Right atrium auricular region (tissue), 2 donors: ENCODE data around the gene IGFBP2. TPM values are rescaled to one million over a fixed set of nuclear protein-coding genes. Genes with fewer than 3 reads are reported as not detected.

Experiments used
- DNase-seq: peaks from one replicate; pipeline ENCODE4 v3.0.0-alpha.2; 2019; ENCODE audit warnings: low spot score
- H3K27ac ChIP-seq, 2 donors: fragments of 200-600 bp; sonication (generic); 1 replicate in 1 of 2; 2 replicates in 1 of 2; pipeline ENCODE4 v1.5.1; 2016 to 2019
- H3K27me3 ChIP-seq, 2 donors: fragments of 200-600 bp; sonication (generic); one replicate each; pipeline versions ENCODE4 v1.5.1 to v1.6.0; 2017 to 2019
- H3K36me3 ChIP-seq: fragments of 200-600 bp; sonication (generic); one replicate; pipeline ENCODE4 v1.5.1; 2016
- H3K4me1 ChIP-seq, 2 donors: fragments of 200-600 bp; sonication (generic); one replicate each; pipeline versions ENCODE4 v1.5.1 to v1.6.0; 2017 to 2019
- H3K4me3 ChIP-seq, 2 donors: fragments of 200-600 bp; sonication (generic); 1 replicate in 1 of 2; 2 replicates in 1 of 2; pipeline ENCODE4 v1.5.1; 2017 to 2019; ENCODE audit warnings: mild to moderate bottlenecking in 1 of 2, moderate library complexity in 1 of 2
- H3K9me3 ChIP-seq, 2 donors: fragments of 200-600 bp; sonication (generic); one replicate each; pipeline ENCODE4 v1.5.1; 2019
- total RNA-seq, 2 donors: library from RNA; depleted of rRNA; stranded (reverse); fragments of >200 nt; gene quantifications; one replicate each; pipeline ENCODE4 v1.1.0, GENCODE V29; 2016
- TF ChIP-seq, protein P1 (sequence below), 2 donors: fragments of 200-600 bp; sonication (generic); IDR thresholded peaks; one replicate each; pipeline ENCODE4 v1.5.1; 2019; ENCODE audit warnings: antibody characterized with exemption in 2 of 2

The IGFBP2 gene
- total RNA-seq, 2 donors from 2014 or later = 255 to 508 TPM

DNA sequence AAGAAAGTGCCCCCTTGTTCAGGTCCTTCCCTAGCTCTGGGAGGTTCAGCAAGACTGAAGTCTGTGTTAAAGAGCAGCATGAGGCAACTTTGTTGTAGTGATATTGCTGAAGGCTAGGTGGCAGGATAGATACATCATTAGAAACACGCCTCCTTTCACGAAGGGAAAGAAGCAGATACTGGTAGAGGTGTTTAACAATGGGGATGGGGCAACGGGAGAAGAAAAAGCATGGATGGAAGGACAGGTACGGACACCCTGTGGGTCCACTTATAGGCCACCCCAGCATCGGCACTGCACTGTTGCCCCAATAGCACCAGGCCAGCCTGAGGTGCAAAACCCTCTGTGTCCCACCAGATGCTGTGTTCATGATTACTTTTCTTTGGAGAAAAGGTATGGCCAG lies 65.7 kb downstream of the IGFBP2 start:
- no peaks in the 10 kb centered on the region for H3K36me3 ChIP-seq

DNA sequence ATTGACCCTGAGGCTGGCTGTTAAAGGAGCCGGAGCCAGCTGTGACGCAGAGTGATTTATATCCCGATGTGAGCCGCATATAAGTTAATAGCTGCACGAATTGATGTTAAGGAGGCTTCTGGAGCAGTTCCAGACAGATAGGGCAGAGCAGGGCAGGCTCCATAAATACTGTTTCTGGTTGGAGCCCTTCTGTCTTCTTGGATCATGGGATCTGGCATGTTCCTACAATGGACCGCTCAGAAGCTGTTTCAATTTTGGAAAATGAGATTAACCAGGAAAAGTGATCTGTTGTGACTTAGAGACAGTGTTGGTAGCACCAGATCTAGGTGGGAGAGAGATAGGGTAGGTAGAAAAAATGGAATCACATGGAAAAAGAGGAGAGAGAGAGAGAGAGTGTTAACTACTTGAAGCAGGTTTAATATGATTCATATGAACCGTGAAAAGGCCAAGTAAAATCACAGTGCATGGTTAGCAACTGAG lies 66.9 kb downstream of the IGFBP2 start:
- no peak overlapping the region for H3K4me3 ChIP-seq
- peak overlapping the region; percentile 0 to 55 for H3K27ac ChIP-seq
- TF ChIP-seq, protein P1, sequence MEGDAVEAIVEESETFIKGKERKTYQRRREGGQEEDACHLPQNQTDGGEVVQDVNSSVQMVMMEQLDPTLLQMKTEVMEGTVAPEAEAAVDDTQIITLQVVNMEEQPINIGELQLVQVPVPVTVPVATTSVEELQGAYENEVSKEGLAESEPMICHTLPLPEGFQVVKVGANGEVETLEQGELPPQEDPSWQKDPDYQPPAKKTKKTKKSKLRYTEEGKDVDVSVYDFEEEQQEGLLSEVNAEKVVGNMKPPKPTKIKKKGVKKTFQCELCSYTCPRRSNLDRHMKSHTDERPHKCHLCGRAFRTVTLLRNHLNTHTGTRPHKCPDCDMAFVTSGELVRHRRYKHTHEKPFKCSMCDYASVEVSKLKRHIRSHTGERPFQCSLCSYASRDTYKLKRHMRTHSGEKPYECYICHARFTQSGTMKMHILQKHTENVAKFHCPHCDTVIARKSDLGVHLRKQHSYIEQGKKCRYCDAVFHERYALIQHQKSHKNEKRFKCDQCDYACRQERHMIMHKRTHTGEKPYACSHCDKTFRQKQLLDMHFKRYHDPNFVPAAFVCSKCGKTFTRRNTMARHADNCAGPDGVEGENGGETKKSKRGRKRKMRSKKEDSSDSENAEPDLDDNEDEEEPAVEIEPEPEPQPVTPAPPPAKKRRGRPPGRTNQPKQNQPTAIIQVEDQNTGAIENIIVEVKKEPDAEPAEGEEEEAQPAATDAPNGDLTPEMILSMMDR (IDR thresholded peaks at IDR 0.05) = no peak
- DNase-seq = no peak
- H3K27me3 ChIP-seq = no peaks in the 10 kb centered on the region
- peaks cover 0 to 38% of the 10 kb centered on the region in 2 donors for H3K4me1 ChIP-seq
- H3K9me3 ChIP-seq = no peaks in the 10 kb centered on the region
- no peaks in the 10 kb centered on the region for H3K36me3 ChIP-seq

More for the DNA sequence above, 65.7 kb downstream of the IGFBP2 start:
- no peak for DNase-seq
- H3K27me3 ChIP-seq = no peaks in the 10 kb centered on the region
- TF ChIP-seq, protein P1 (IDR thresholded peaks at IDR 0.05) = peak in 1 of 2 donors; percentile 74
- no peak overlapping the region for H3K4me3 ChIP-seq
- no peaks in the 10 kb centered on the region for H3K9me3 ChIP-seq
- no peak overlapping the region for H3K27ac ChIP-seq
- H3K4me1 ChIP-seq = peaks cover 0 to 50% of the 10 kb centered on the region in 2 donors

DNA sequence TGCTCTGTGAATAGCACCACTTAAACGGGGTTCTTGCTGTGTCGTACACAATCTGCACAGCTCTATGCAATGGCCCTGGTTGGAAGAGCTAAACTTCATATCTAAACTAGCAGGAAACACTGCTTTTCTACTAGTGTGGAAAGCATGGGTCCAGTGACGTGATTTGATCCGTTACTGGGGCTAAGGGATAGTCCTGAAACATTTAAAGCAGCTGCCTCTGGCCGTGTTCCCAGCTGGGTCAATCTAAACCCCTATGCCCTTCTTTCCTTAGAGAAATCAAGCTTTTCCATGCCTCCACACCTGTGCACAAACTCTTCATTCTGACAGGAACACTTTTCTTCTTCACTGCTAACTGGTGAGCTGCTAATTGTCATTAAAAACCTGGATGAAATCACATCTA lies 67.6 kb downstream of the IGFBP2 start:
- Histone ChIP-seq H3K27ac (peak overlapping the region in 1 of 2 donors; percentile 55), H3K27me3 (no peaks in the 10 kb centered on the region), H3K4me1 (peaks cover 0 to 31% of the 10 kb centered on the region in 2 donors), H3K36me3 (no peaks in the 10 kb centered on the region), H3K4me3 (no peak overlapping the region), H3K9me3 (no peaks in the 10 kb centered on the region)
- TF ChIP-seq, protein P1 (IDR thresholded peaks at IDR 0.05) = no peak
- no peak for DNase-seq

DNA sequence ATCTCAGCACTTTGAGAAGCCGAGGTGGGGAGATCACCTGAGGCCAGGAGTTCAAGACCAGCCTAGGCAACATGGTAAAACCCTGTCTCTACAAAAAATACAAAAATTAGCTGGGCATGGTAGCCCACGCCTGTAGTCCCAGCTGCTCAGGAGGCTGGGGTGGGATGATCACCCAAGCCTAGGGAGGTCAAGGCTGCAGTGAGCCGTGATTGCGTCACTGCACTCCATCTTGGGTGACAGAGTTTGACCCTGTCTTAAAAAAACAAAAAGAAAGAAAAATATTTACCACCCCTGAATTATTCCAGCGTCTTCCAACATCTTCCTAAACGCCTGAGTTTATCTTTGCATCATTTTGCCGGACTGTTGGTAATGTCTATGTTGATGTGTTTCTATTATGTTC lies 68.3 kb downstream of the IGFBP2 start:
- H3K4me1 ChIP-seq = peaks cover 0 to 27% of the 10 kb centered on the region in 2 donors
- no peak for DNase-seq
- H3K27ac ChIP-seq = no peak overlapping the region

DNA sequence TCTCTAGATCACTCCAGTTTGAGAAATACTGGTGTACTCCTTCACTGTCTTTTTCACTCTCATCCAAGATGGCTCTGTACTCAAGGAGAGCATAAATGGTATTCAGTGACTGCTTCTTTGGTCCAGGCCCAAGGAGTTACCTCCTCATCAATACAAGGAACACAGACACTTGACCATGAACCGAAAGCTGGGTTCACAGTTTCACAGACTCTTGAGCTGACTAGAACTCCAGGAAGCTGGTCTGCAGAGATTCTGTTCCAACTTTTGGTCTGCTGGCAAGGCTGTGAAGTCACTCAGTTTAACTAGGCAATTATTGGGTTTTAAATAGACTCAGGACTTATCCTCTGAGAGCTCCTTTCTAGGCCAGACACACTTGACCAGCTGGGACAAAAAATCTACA lies 69.5 kb downstream of the IGFBP2 start:
- no peak for DNase-seq
- Histone ChIP-seq H3K4me1 (peaks cover 0 to 21% of the 10 kb centered on the region in 2 donors), H3K27me3 (no peaks in the 10 kb centered on the region), H3K9me3 (no peaks in the 10 kb centered on the region), H3K36me3 (no peaks in the 10 kb centered on the region), H3K27ac (no peak overlapping the region), H3K4me3 (no peak overlapping the region)
- TF ChIP-seq, protein P1 (IDR thresholded peaks at IDR 0.05) = no peak

More for the DNA sequence above, 68.3 kb downstream of the IGFBP2 start:
- no peaks in the 10 kb centered on the region for H3K9me3 ChIP-seq
- H3K4me3 ChIP-seq = no peak overlapping the region
- no peaks in the 10 kb centered on the region for H3K27me3 ChIP-seq
- no peaks in the 10 kb centered on the region for H3K36me3 ChIP-seq
- TF ChIP-seq, protein P1 (IDR thresholded peaks at IDR 0.05) = no peak
